COR-L47 (cell line): ENCODE measurements around the gene PARD3.
A peak's percentile ranks its signal among the peaks of the same experiment; 100 is the strongest.

Source experiments
- DNase-seq: peaks from one replicate; lab custom pipeline; 2025; lab: John Stamatoyannopoulos, UW

PARD3 gene

GRCh38 chr10:34824870-34825269 lies 9.8 kb upstream of the PARD3 start:
- no peak for DNase-seq

DNA sequence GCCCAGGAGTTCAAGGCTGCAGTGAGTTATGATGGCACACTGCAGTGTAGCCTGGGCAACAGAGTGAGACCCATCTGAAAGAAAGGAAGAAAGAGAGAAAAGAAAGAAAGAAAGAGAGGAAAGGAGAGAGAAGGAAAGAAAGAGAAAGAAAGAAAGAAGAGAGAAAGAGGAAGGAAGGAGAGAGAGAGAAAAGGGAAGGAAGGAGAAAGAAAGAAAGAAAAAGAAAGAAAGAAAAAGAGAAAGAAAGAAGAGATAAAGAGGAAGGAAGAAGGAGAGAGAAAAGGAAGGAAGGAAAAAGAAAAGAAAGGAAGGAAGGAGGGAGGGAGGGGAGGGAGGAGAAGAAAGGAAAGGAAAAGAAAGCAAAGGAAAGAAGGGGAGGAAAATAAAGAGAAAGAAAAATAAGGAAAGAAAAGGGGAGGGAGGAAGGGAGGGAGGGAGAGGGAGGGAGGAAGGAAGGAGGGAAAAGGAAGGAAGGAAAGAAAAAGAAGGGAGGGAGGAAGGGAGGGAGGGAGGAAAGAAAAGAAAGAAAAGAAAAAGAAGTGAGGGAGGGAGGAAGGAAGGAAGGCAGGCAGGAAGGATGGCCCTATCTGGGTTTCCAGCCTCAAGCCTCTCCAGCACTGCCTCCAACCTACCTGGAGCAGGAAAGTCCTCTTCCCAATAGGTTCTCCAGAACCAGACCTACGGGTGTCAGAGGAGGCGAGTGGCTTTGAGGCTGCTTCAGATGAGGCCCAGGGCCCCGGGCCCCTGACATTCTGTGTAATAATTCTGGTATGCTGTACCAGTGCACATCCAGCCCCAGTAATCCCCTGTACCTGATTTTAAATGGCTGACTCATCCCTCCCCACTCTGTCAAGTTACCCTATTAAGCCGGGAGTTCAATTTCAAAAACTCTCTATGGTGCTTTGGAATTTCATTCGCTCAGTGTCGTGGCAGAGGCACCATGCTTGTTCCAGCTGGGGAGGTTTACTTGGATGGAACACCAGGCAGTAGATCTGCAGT lies 6.8 kb upstream of the PARD3 start:
- no peak for DNase-seq

DNA sequence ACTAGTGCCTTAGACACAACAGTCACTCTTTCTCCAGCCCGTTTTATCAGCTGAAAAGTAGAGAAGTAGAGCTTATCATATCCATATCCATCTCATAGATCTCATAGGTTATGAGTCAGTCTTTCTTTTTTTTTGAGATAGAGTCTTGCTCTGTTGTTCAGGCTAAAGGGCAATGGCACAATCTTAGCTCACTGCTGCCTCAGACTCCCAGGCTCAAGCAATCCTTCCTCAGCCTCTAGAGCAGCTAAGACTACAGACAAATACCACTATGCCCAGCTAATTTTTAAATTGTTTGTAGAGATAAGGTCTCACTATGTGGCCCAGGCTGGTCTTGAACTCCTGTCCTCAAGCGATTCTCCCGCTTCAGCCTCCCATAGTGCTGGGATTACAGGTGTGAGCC lies 2.5 kb upstream of the PARD3 start:
- DNase-seq = no peak

- no peak for DNase-seq
Measured at GRCh38 chr10:34817054-34817453, 2.0 kb upstream of the PARD3 start.

GRCh38 chr10:34816501-34817002 lies 1.5 kb upstream of the PARD3 start:
- DNase-seq = no peak

GRCh38 chr10:34816085-34816496 lies 995 bp upstream of the PARD3 start:
- DNase-seq = no peak

DNA sequence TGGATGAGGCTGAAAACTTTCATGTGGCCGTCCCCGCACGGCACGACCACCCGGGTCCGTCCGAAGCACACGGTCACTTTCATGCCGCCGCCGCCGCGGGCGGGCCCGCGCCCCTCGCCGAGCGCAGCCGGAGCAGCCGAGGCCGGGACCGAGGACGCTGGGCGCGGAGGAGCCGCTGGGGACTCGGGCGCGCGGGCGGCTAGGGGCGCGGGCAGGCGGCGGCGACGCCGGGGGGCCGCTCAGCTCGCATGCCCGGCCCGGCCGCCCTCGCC lies 247 bp downstream of the PARD3 start:
- no peak for DNase-seq

DNA sequence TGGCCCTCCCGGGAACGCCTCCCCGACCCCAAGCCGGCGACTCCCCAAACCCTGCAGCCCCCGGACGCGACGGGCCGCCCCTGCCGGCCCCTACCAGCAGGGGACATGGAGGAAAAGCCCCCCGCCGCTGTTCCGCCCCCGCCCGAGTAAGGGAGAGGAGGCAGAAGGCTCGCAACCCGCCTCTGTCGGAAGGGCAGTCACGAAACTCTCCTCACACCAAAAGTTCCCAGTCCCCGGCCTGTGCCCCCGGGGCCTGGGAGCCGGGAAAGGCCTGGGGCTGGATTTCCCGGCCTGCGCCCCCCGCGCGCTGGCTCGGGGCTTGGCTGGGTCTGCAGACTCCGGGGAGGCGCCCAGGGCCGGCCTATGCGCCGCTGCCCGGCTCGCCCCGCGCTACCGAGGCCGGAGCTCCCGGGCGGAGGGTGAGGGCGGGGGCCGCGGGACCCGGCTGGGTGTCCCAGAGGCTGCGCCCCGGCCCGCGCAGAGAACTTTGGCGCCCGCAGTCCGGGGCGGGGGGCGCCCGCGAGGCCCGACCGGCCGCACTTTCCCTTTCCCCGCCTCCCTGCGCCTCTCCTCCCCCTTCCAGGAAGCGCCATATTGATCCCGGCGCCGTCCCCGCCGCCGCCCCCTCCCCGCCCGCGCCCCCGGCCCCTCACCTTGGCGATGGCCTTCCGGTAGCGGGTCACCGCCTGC lies 728 bp downstream of the PARD3 start:
- DNase-seq = no peak

- no peak for DNase-seq
Measured at GRCh38 chr10:34813626-34814222, 1.4 kb downstream of the PARD3 start.

DNA sequence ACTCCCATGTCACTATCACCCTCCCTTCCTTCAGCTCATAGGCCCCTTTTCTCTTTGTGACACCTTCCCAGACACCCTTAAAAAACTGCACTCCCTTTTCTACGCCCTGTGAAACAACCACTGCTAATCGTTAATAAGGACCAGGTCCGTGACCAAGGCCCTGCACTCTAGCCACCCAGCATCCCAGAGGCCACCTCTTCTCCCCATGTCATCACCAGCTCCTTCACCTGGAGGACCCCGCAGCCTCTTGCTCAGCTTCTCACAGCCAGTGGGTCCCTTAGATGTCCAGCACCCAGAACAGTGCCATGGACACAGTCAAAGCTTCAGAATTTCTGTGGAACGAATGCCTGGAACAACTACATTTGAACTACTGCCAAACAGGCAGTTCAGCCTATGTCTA lies 2.3 kb downstream of the PARD3 start:
- DNase-seq = no peak

- no peak for DNase-seq
Measured at GRCh38 chr10:34811968-34812514, 3.1 kb downstream of the PARD3 start.

DNA sequence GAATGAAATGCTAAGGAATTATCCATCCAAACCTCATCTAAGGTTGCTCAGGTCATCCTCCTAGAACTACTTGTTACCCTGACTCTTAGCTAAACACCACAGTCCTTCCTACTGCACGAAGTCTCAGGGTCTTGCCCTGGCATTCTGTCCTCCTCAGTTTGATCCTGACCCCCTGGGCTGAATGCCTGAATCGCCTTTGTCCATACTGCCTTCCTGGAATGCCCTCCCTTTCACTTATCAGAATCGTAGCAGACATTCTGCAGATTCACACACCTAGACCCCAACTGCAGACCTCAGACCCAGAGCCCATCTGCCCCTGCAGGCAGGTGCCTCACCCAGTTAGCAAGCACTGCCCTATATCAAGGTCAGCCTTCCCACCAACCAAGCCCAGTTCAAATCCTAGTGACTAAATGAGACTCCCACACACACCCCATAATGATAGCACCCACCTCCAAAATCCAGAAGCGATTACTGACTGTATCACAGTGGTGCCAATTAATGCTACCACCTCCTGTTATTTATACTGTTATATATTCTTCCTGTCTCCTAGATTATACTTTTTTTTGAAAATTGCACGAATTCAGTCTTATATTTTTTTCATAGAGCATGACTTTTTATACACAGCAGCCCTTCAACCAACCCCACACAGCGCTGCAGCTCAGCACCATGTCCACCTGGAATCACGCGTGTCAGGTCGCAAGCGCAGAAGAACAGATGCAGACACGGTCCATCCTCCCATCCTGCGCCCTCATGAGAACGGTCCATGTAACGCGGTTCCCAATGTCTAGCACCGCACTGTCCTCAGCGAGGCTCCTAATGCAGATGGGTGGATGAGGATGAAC lies 3.7 kb downstream of the PARD3 start:
- no peak for DNase-seq

DNA sequence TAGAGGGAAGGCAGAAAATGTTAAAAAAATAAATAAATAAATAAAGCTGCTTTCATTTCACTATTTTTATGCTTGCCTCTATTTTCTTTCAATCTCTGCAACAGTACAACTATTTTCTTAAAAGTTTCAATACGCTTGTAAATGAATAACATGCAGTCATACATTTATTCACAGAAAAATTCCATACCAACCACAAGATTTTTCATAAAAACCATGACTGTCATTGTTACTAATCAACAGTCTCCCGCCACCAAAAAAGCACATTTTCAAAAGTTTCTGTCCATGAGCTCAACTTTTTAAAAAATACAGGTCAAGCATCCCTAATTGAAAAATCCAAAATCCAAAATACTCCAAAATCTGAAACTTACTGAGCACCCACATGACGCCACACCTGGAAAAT lies 5.3 kb downstream of the PARD3 start:
- no peak for DNase-seq

DNA sequence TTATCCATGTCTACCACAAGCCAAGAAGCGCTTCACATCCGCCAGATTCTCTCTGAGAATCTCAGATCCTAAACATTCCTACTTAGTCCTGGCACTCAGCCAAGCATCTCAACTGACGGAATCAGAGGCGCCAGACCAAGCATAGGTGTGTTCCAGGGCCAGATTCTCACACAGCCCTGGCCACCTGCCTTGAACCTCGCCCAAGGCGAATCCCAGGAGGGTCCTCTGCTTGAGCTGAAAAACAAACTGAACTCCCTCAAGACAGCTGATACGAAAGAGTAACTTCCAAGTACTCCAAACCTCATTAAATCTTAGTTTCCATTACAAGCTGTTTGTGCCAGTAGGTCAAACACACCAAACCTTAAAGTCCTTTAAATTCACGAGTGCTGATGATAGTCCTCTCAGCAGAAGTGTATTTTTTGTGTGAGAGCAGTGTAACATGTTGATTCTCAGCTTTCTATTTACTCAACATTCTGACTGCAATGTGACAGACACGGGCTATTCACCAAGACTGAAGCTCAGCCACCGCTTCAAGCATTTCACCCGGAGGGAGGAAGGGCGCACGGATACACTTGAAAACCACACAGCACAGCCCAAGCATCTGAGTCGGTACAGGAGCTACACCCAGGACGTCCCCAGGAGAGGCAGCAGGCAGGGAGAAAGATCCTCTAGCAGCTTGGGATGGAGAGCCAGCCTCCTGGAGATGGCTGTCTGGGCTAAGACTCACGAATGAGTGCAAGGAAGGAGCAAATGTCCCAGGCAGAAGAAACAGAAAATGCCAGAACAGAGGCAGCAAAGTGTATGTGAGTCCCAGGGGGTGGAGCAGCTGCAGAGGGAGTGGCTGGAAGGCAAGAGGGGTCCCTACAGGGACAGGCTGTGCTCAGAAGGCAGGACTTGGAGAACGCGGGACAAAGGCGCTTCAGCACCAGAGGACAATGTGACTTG lies 6.0 kb downstream of the PARD3 start:
- peak; percentile 11 for DNase-seq

DNA sequence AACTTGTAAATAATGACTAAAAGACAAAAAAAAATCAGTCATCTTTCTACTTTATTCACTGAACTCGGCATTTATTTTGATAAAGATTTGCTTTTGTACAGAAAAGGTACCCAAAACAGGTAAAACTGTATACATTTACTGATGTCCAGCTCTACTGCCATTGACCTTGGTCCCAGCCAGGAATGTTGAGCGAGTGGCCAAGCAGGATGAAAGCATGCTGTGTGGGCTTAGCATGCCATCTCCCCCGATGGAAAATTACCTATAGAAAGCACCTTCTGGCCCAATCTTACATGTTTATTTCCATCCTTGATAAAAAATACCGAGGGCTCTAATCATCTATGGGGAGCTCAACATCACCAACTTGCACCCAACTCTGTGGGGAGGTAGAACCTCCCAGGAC lies 6.8 kb downstream of the PARD3 start:
- no peak for DNase-seq

- DNase-seq = no peak
Measured at GRCh38 chr10:34804306-34804705, 10.8 kb downstream of the PARD3 start.

- peak; percentile 24 for DNase-seq
Measured at GRCh38 chr10:34802692-34803091, 12.4 kb downstream of the PARD3 start.

GRCh38 chr10:34801097-34801733 lies 13.9 kb downstream of the PARD3 start:
- DNase-seq = no peak

DNA sequence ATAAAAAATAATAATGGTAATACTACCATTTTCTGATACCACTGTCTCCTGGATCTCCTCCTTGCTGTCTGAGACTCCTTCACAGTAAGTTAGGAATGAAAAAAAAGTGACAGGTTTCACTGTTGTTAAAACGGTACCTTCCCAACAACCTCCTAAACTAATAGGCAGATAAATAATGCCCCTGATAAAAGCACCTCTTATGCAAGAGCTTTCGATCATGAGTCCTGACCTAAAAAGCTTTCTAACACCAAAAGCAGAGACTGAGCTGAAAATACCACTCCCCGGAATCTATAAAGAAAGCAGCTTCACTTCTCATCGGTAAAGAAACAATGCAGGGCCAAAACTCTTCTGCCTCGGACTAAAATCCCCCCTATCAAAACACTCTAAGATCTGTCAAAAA lies 14.5 kb downstream of the PARD3 start:
- DNase-seq = no peak

DNA sequence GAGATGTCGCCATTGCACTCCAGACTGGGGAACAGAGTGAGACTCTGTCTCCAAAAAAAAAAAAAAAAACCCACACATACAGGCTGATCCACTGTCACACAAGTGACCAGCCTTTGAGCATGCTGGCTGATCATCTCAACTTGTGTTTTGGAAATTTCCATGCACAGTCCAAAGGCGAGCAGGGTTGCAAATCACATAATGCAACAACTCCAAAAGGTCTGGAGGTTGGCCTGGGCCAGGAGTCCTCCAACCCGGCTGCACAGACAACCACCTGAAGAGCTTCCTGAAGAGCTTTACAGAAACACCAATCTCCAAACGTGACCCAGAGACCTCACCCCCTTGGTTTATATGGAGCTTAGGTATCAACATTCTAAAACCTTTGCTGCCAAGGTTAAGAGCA lies 16.4 kb downstream of the PARD3 start:
- no peak for DNase-seq
